ENCODE data around the gene GLI1. TPM values are rescaled to one million over a fixed set of nuclear protein-coding genes. Genes with fewer than 3 reads are reported as not detected.

Gene GLI1
- total RNA-seq, 1 experiment from 2014 or later, result 0.54 TPM

GRCh38 chr12:57476162-57476992 lies 16.8 kb downstream of the GLI1 start:
- Mint-ChIP-seq H3K4me1 (ENCODE audit: low read depth, unreplicated experiment) (peaks cover 31% of the 10 kb centered on the region), H3K27me3 (ENCODE audit: unreplicated experiment) (peaks cover 100% of the 10 kb centered on the region), H3K4me3 (ENCODE audit: low read depth, unreplicated experiment) (peak overlapping the region; percentile 54), H3K36me3 (ENCODE audit: insufficient read depth, unreplicated experiment) (no peaks in the 10 kb centered on the region), H3K9me3 (ENCODE audit: low read depth, unreplicated experiment) (no peaks in the 10 kb centered on the region), H3K27ac (ENCODE audit: unreplicated experiment) (no peak overlapping the region)
- no peak for DNase-seq
- intact Hi-C loops (cut with micrococcal nuclease; ENCODE audit: unreplicated experiment), result no loop called here
- no peak for TF ChIP-seq CTCF (IDR thresholded peaks at IDR 0.05; ENCODE audit: unreplicated experiment)
- BruUV-seq (replicated peaks), result no TSS peak
- CTCF ChIA-PET, result interaction anchor here (0.6 kb wide), 1 partner anchor 767 kb away, joined by 3 read pairs; no protein-coding TSS in a partner anchor

- Mint-ChIP-seq H3K36me3 (ENCODE audit: insufficient read depth, unreplicated experiment) (no peaks in the 10 kb centered on the region), H3K27ac (ENCODE audit: unreplicated experiment) (no peak overlapping the region), H3K27me3 (ENCODE audit: unreplicated experiment) (peaks cover 100% of the 10 kb centered on the region), H3K4me3 (ENCODE audit: low read depth, unreplicated experiment) (no peak overlapping the region), H3K4me1 (ENCODE audit: low read depth, unreplicated experiment) (peaks cover 31% of the 10 kb centered on the region), H3K9me3 (ENCODE audit: low read depth, unreplicated experiment) (no peaks in the 10 kb centered on the region)
- CTCF ChIA-PET, result interaction anchor here (0.6 kb wide), 1 partner anchor 45 kb away, joined by 4 read pairs; no protein-coding TSS in a partner anchor
- DNase-seq, result no peak
- intact Hi-C loops (cut with micrococcal nuclease; ENCODE audit: unreplicated experiment), result no loop called here
- TF ChIP-seq CTCF (IDR thresholded peaks at IDR 0.05; ENCODE audit: unreplicated experiment), result no peak
- no TSS peak for BruUV-seq (replicated peaks)
Measured at GRCh38 chr12:57476993-57477709, 17.6 kb downstream of the GLI1 start.

GRCh38 chr12:57477710-57478681 lies 18.4 kb downstream of the GLI1 start:
- intact Hi-C loops (cut with micrococcal nuclease; ENCODE audit: unreplicated experiment), result no loop called here
- Mint-ChIP-seq H3K36me3 (ENCODE audit: insufficient read depth, unreplicated experiment) (no peaks in the 10 kb centered on the region), H3K4me3 (ENCODE audit: low read depth, unreplicated experiment) (no peak overlapping the region), H3K27ac (ENCODE audit: unreplicated experiment) (no peak overlapping the region), H3K9me3 (ENCODE audit: low read depth, unreplicated experiment) (no peaks in the 10 kb centered on the region), H3K4me1 (ENCODE audit: low read depth, unreplicated experiment) (peaks cover 31% of the 10 kb centered on the region), H3K27me3 (ENCODE audit: unreplicated experiment) (peaks cover 97% of the 10 kb centered on the region)
- CTCF ChIA-PET, result interaction anchor here (0.6 kb wide), 1 partner anchor 46 kb away, joined by 4 read pairs; no protein-coding TSS in a partner anchor
- no TSS peak for BruUV-seq (replicated peaks)
- no peak for TF ChIP-seq CTCF (IDR thresholded peaks at IDR 0.05; ENCODE audit: unreplicated experiment)
- no peak for DNase-seq

GRCh38 chr12:57479043-57479375 lies 19.4 kb downstream of the GLI1 start:
- intact Hi-C loops (cut with micrococcal nuclease; ENCODE audit: unreplicated experiment), result no loop called here
- H3K36me3 Mint-ChIP-seq (ENCODE audit: insufficient read depth, unreplicated experiment), result no peaks in the 10 kb centered on the region
- no peaks in the 10 kb centered on the region for H3K9me3 Mint-ChIP-seq (ENCODE audit: low read depth, unreplicated experiment)
- no TSS peak for BruUV-seq (replicated peaks)
- H3K27ac Mint-ChIP-seq (ENCODE audit: unreplicated experiment), result no peak overlapping the region
- H3K4me1 Mint-ChIP-seq (ENCODE audit: low read depth, unreplicated experiment), result peaks cover 31% of the 10 kb centered on the region
- H3K27me3 Mint-ChIP-seq (ENCODE audit: unreplicated experiment), result peaks cover 97% of the 10 kb centered on the region
- H3K4me3 Mint-ChIP-seq (ENCODE audit: low read depth, unreplicated experiment), result no peak overlapping the region
- CTCF ChIA-PET, result no interaction called here
- no peak for TF ChIP-seq CTCF (IDR thresholded peaks at IDR 0.05; ENCODE audit: unreplicated experiment)
- no peak for DNase-seq

Measured in Calu3 (cell line).